GM23248 (cell line): ENCODE data around the gene CSTF1. TPM values are rescaled to one million over a fixed set of nuclear protein-coding genes. Genes with fewer than 3 reads are reported as not detected.

Experiments used
- DNase-seq: peaks from one replicate; pipeline ENCODE4 v3.0.0-alpha.2; 2015
- H2AFZ ChIP-seq: fragments of 200-600 bp; sonication (generic); 2 replicates; pipeline ENCODE4 v1.6.1; 2016; ENCODE audit warnings: antibody characterized with exemption
- H3F3A ChIP-seq: fragments of 200-600 bp; sonication (generic); 2 replicates; pipeline ENCODE4 v1.6.1; 2016; ENCODE audit warnings: mild to moderate bottlenecking, antibody characterized with exemption, mixed run types; ENCODE audit not compliant: insufficient read depth
- H3K27ac ChIP-seq: fragments of 200-600 bp; sonication (generic); 2 replicates; pipeline ENCODE4 v1.5.1; 2016; ENCODE audit warnings: mild to moderate bottlenecking
- H3K27me3 ChIP-seq: fragments of 200-600 bp; sonication (generic); replicated peaks from 2 replicates; pipeline ENCODE4 v1.6.1; 2016; ENCODE audit warnings: mild to moderate bottlenecking; ENCODE audit not compliant: insufficient read depth
- H3K36me3 ChIP-seq: fragments of 200-600 bp; sonication (generic); 2 replicates; pipeline ENCODE4 v1.6.1; 2016; ENCODE audit warnings: low read depth, mild to moderate bottlenecking
- H3K4me1 ChIP-seq: fragments of 200-600 bp; sonication (generic); 2 replicates; pipeline ENCODE4 v1.6.1; 2016; ENCODE audit warnings: mild to moderate bottlenecking; ENCODE audit not compliant: insufficient read depth
- H3K4me2 ChIP-seq: fragments of 200-600 bp; sonication (generic); one replicate; pipeline ENCODE4 v1.6.1; 2016; ENCODE audit warnings: mild to moderate bottlenecking; ENCODE audit not compliant: unreplicated experiment
- H3K4me3 ChIP-seq: fragments of 200-600 bp; sonication (generic); 2 replicates; pipeline ENCODE4 v1.5.1; 2016; ENCODE audit warnings: mild to moderate bottlenecking
- H3K79me2 ChIP-seq: fragments of 200-600 bp; sonication (generic); 2 replicates; pipeline ENCODE4 v1.6.1; 2016; ENCODE audit warnings: mild to moderate bottlenecking; ENCODE audit not compliant: insufficient read depth
- H3K9ac ChIP-seq: fragments of 200-600 bp; sonication (generic); 2 replicates; pipeline ENCODE4 v1.6.1; 2016; ENCODE audit warnings: mild to moderate bottlenecking
- H3K9me2 ChIP-seq: fragments of 200-600 bp; sonication (generic); 2 replicates; pipeline ENCODE4 v1.6.1; 2016; ENCODE audit warnings: mixed run types, mild to moderate bottlenecking, moderate library complexity; ENCODE audit not compliant: insufficient read depth
- H3K9me3 ChIP-seq: fragments of 200-600 bp; sonication (generic); one replicate; pipeline ENCODE4 v1.6.1; 2017; ENCODE audit warnings: low read depth
- H4K20me1 ChIP-seq: fragments of 200-600 bp; sonication (generic); 2 replicates; pipeline ENCODE4 v1.6.0; 2016; ENCODE audit not compliant: insufficient read depth
- EZH2 ChIP-seq: fragments of 200-600 bp; sonication (generic); IDR thresholded peaks from 2 replicates; pipeline ENCODE4 v1.6.1; 2018; ENCODE audit warnings: antibody characterized with exemption, mild to moderate bottlenecking; ENCODE audit not compliant: insufficient read depth, poor library complexity, severe bottlenecking
- EZH2phosphoT487 ChIP-seq: fragments of 200-600 bp; sonication (generic); IDR thresholded peaks from 2 replicates; pipeline ENCODE4 v1.6.1; 2018; ENCODE audit warnings: antibody characterized with exemption, moderate library complexity, mild to moderate bottlenecking, low read depth; ENCODE audit not compliant: insufficient read depth
- WGBS, 2 experiments: methylation state at CpG; one replicate each; pipeline ENCODE4 v1.1.6; 2015 to 2017; ENCODE audit warnings: low lambda C conversion rate in 2 of 2, low coverage in 1 of 2; ENCODE audit errors: missing lambda C conversion rate in 2 of 2; 5-methylcytosine and 5-hydroxymethylcytosine counted together
- in situ Hi-C: fragments of 300-500 bp; cut with MboI; formaldehyde crosslinking; loops from 2 replicates; pipeline ENCODE4 v1.15.0; 2020
- polyA plus RNA-seq: library from polyadenylated mRNA; unstranded; fragments of >200 nt; fragmentation: Nextera tagmentation; extraction: Ambion mirVana; gene quantifications from 2 replicates; pipeline ENCODE4 v1.2.1, GENCODE V29; 2016
- total RNA-seq: library from RNA; depleted of rRNA; stranded (reverse); fragments of >200 nt; shearing (Covaris generic); gene quantifications from 2 replicates; pipeline ENCODE4 v1.2.3, GENCODE V29; 2014

CSTF1 gene
- total and polyA plus RNA-seq, 2 experiments from 2014 or later, result 41.7 to 69.3 TPM

DNA sequence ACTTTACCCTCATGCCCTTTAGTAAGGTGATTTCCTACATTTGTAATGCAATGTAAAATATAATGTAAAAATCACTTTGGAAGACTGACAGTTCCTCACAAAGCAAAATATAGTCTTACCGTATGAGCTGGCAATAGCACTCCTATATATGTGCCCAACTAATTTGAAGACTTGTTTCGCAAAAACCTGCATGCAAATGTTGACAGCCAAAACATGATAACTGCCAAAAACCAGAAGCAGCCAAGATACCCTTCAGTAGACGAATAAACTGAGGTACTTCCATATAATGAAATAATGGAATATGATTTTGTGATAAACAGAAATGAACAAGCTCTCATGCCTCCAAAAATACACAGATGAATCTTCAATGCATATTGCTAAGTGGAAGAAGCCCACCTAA is 14.1 kb upstream of the CSTF1 start:
- Histone ChIP-seq H2AFZ (no peak overlapping the region), H3K9me2 (no peaks in the 10 kb centered on the region), H3K79me2 (peaks cover 93% of the 10 kb centered on the region), H3K36me3 (peaks cover 36% of the 10 kb centered on the region), H3K4me2 (no peak overlapping the region), H3K9ac (no peak overlapping the region), H3K27ac (no peak overlapping the region), H3K4me3 (no peak overlapping the region), H3K27me3 (no peaks in the 10 kb centered on the region), H3K4me1 (peaks cover 8% of the 10 kb centered on the region), H4K20me1 (no peaks in the 10 kb centered on the region; the same call in 1 of the 2 replicates), H3F3A (peaks cover 67% of the 10 kb centered on the region), H3K9me3 (no peaks in the 10 kb centered on the region)
- in situ Hi-C loops, result no loop called here
- 93 to 97% methylated on average over 3 of the region's 3 CpGs for WGBS, 2 experiments
- TF ChIP-seq EZH2 (no peak), EZH2phosphoT487 (no peak)
- no peak for DNase-seq

DNA sequence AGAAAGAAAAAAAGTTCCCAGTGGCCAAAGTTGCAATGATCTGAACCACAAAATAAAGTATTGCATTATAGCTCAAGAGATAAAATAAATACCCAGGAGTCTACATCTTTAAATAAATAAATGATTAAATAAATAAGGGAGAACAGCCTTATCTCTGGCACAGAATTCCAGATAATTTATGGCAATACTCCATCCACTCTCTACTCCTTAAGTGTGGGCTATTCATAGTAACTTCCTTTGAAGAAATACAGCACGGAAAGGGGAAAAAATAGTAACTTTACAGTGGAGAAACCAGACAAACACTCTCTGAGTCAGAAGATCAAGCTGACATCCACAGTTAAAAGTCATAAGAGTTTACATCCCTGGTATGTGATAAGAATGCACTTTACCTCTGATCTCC is 12.1 kb upstream of the CSTF1 start:
- H3K4me2 ChIP-seq, result no peak overlapping the region

DNA sequence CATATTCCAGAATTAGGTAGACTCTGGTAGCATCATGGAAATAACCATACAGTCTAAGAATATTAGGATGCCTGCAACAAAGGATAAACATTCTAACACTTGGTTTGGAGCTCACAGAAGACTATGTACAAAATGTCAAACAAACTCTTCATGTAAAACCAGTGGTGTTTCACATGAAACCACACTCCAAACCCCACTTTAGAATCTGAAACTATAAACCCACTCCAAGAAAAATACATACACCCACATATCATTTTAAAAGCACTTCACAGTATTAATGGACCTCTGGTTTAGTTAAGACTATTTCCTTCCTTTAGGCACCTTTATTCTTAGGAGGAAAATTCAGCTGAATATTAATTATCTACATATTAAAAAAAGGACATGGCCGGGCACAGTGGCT is 10.9 kb upstream of the CSTF1 start:
- TF ChIP-seq EZH2phosphoT487 (no peak), EZH2 (no peak)
- peaks cover 53% of the 10 kb centered on the region for H3F3A ChIP-seq
- H3K4me2 ChIP-seq, result no peak overlapping the region
- peaks cover 6% of the 10 kb centered on the region for H3K4me1 ChIP-seq
- H3K27ac ChIP-seq, result no peak overlapping the region
- WGBS, 2 experiments, result 100% methylated on average over 1 of the region's 1 CpG
- in situ Hi-C loops, result no loop called here
- DNase-seq, result no peak
- peaks cover 39% of the 10 kb centered on the region for H3K36me3 ChIP-seq
- no peaks in the 10 kb centered on the region for H3K27me3 ChIP-seq
- no peaks in the 10 kb centered on the region for H3K9me2 ChIP-seq
- H4K20me1 ChIP-seq, result no peaks in the 10 kb centered on the region
- no peak overlapping the region for H3K9ac ChIP-seq
- H2AFZ ChIP-seq, result no peak overlapping the region
- no peaks in the 10 kb centered on the region for H3K9me3 ChIP-seq
- H3K4me3 ChIP-seq, result no peak overlapping the region
- peaks cover 99% of the 10 kb centered on the region for H3K79me2 ChIP-seq

More for the DNA sequence above, 12.1 kb upstream of the CSTF1 start:
- Histone ChIP-seq H3K36me3 (peaks cover 44% of the 10 kb centered on the region), H3K27me3 (no peaks in the 10 kb centered on the region), H3K27ac (no peak overlapping the region), H3F3A (peaks cover 62% of the 10 kb centered on the region), H2AFZ (no peak overlapping the region), H3K79me2 (peaks cover 99% of the 10 kb centered on the region), H3K9me3 (no peaks in the 10 kb centered on the region), H3K4me3 (no peak overlapping the region), H4K20me1 (no peaks in the 10 kb centered on the region; the same call in 1 of the 2 replicates), H3K9ac (no peak overlapping the region), H3K9me2 (no peaks in the 10 kb centered on the region), H3K4me1 (peaks cover 6% of the 10 kb centered on the region)
- TF ChIP-seq EZH2phosphoT487 (no peak), EZH2 (no peak)
- in situ Hi-C loops, result no loop called here
- WGBS, 2 experiments, result 74 to 89% methylated on average over 1 of the region's 1 CpG
- DNase-seq, result no peak

DNA sequence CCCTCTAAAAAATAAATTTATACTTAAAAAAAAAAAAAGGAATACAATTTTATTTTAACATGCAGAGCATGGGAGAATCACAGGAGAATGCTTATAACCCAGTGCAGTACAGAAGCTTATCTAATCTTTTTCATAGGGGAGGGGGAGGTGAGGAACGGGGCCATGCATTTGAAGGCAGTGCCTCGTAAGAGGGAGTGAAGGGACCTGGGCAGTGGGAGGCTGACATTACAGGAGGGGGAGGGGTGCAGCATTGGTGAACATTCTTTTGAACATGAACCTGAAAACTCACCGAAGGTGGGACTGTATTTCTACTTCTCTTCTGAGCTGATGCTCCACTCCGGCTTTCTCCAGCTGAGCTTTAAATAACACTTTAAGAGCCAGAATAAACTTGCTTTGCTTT is 9.7 kb upstream of the CSTF1 start:
- Histone ChIP-seq H4K20me1 (no peaks in the 10 kb centered on the region), H3K4me2 (no peak overlapping the region), H3K9ac (no peak overlapping the region), H3F3A (peaks cover 54% of the 10 kb centered on the region), H2AFZ (no peak overlapping the region), H3K4me1 (peaks cover 6% of the 10 kb centered on the region), H3K9me3 (no peaks in the 10 kb centered on the region), H3K27ac (no peak overlapping the region), H3K36me3 (peaks cover 47% of the 10 kb centered on the region), H3K79me2 (peaks cover 99% of the 10 kb centered on the region), H3K9me2 (no peaks in the 10 kb centered on the region), H3K4me3 (no peak overlapping the region), H3K27me3 (no peaks in the 10 kb centered on the region)
- TF ChIP-seq EZH2 (no peak), EZH2phosphoT487 (no peak)
- in situ Hi-C loops, result no loop called here
- 88 to 91% methylated on average over 4 of the region's 4 CpGs for WGBS, 2 experiments
- DNase-seq, result no peak

DNA sequence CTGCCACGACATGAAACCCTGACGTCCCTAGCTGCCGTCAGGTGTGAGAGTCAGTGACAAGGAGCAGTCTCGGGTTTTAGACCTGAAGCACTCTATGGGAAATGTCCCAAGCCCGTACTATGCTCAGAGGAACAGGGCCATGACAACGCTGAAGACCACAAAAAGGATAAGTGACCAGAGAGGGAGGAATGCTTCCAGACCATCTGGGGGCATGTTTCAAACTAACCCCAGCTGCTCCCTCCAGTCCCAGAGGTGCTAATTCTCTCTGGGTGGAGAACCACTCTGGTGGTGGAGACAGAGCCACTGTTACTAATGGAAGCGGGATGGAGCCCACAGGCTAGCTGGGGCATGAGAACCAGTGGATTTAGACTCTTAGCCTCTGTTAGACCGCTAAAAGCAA is 9.1 kb upstream of the CSTF1 start:
- Histone ChIP-seq H4K20me1 (no peaks in the 10 kb centered on the region), H3K9me3 (no peaks in the 10 kb centered on the region), H3F3A (peaks cover 58% of the 10 kb centered on the region), H3K9ac (no peak overlapping the region), H3K4me2 (no peak overlapping the region), H3K27me3 (no peaks in the 10 kb centered on the region), H3K79me2 (peaks cover 99% of the 10 kb centered on the region), H3K4me1 (peaks cover 6% of the 10 kb centered on the region), H3K4me3 (no peak overlapping the region), H3K27ac (no peak overlapping the region), H3K9me2 (no peaks in the 10 kb centered on the region), H3K36me3 (peaks cover 50% of the 10 kb centered on the region), H2AFZ (no peak overlapping the region)
- in situ Hi-C loops, result no loop called here
- TF ChIP-seq EZH2phosphoT487, result no peak
- DNase-seq, result no peak
- WGBS, 2 experiments, result 91 to 92% methylated on average over 8 of the region's 8 CpGs
